Activated naive CD8-positive, alpha-beta T cell treated with anti-CD3 and anti-CD28 coated beads, Interleukin-2, amount 10 ng/mL, durations not matched to agents 7 days and 5 days (primary cell): ENCODE results near the gene PRAC2. TPM values are rescaled to one million over a fixed set of nuclear protein-coding genes. Genes with fewer than 3 reads are reported as not detected.

Experiments used
- ATAC-seq: fragments of 150-1000 bp; cut with Tn5 transposase; one replicate; pipeline ENCODE4 v1.10.0; 2021; ENCODE audit warnings: low read depth, moderate library complexity
- POLR2A ChIA-PET: fragments of 350-600 bp; sonication (Branson Sonifier 250); formaldehyde crosslinking; loops from one replicate; lab custom pipeline; 2021; ENCODE audit warnings: antibody characterized with exemption; lab: Charles Lee
- DNase-seq: peaks from one replicate; pipeline ENCODE4 v3.0.0; 2021
- H3K27ac Mint-ChIP-seq: one replicate; pipeline ENCODE4 v1.8.0; 2022; ENCODE audit warnings: mild to moderate bottlenecking, mixed read lengths
- H3K27me3 Mint-ChIP-seq: one replicate; pipeline ENCODE4 v1.8.0; 2022; ENCODE audit warnings: mild to moderate bottlenecking, moderate library complexity, mixed read lengths
- H3K36me3 Mint-ChIP-seq: one replicate; pipeline ENCODE4 v1.8.0; 2021; ENCODE audit warnings: mild to moderate bottlenecking, mixed read lengths
- H3K4me1 Mint-ChIP-seq: one replicate; pipeline ENCODE4 v1.8.0; 2021; ENCODE audit warnings: mixed read lengths
- H3K4me3 Mint-ChIP-seq: one replicate; pipeline ENCODE4 v1.8.0; 2022; ENCODE audit warnings: mild to moderate bottlenecking, moderate library complexity, mixed read lengths
- H3K9me3 Mint-ChIP-seq: one replicate; pipeline ENCODE4 v1.8.0; 2021; ENCODE audit warnings: mixed read lengths
- total RNA-seq, 2 experiments: library from RNA; stranded (reverse); gene quantifications; one replicate each; pipeline ENCODE4 v1.2.3, GENCODE V29; 2021

PRAC2 gene
- total RNA-seq, 2 experiments from 2014 or later = not detected

- ATAC-seq (no peak), DNase-seq (no peak)
- H3K27me3 Mint-ChIP-seq = peaks cover 96% of the 10 kb centered on the region
- no peak overlapping the region for H3K4me3 Mint-ChIP-seq
- peaks cover 2% of the 10 kb centered on the region for H3K9me3 Mint-ChIP-seq
- H3K4me1 Mint-ChIP-seq = peaks cover 9% of the 10 kb centered on the region
- H3K27ac Mint-ChIP-seq = no peak overlapping the region
- POLR2A ChIA-PET = interaction anchor here (1.2 kb wide), 1 partner anchor 31 kb away, joined by 3 read pairs; no protein-coding TSS in a partner anchor
- no peaks in the 10 kb centered on the region for H3K36me3 Mint-ChIP-seq
Observed at GRCh38 chr17:48748718-48749566, 26.0 kb downstream of the PRAC2 start.

- H3K27me3 Mint-ChIP-seq = peaks cover 96% of the 10 kb centered on the region
- no peak for ATAC-seq
- no peak overlapping the region for H3K4me3 Mint-ChIP-seq
- DNase-seq = no peak
- no peak overlapping the region for H3K27ac Mint-ChIP-seq
- peaks cover 9% of the 10 kb centered on the region for H3K4me1 Mint-ChIP-seq
- H3K36me3 Mint-ChIP-seq = no peaks in the 10 kb centered on the region
- peaks cover 2% of the 10 kb centered on the region for H3K9me3 Mint-ChIP-seq
- POLR2A ChIA-PET = no interaction called here
Observed at GRCh38 chr17:48749621-48750553, 26.9 kb downstream of the PRAC2 start.

GRCh38 chr17:48751172-48751571, 28.2 kb downstream of the PRAC2 start:
- H3K4me3 Mint-ChIP-seq = no peak overlapping the region
- peaks cover 9% of the 10 kb centered on the region for H3K4me1 Mint-ChIP-seq
- peaks cover 2% of the 10 kb centered on the region for H3K9me3 Mint-ChIP-seq
- DNase-seq (no peak), ATAC-seq (no peak)
- POLR2A ChIA-PET = interaction anchor here (1.2 kb wide), 1 partner anchor 34 kb away, joined by 3 read pairs; no protein-coding TSS in a partner anchor
- H3K27ac Mint-ChIP-seq = no peak overlapping the region
- peaks cover 97% of the 10 kb centered on the region for H3K27me3 Mint-ChIP-seq
- no peaks in the 10 kb centered on the region for H3K36me3 Mint-ChIP-seq

- ATAC-seq (no peak), DNase-seq (no peak)
- peaks cover 4% of the 10 kb centered on the region for H3K4me1 Mint-ChIP-seq
- no peaks in the 10 kb centered on the region for H3K36me3 Mint-ChIP-seq
- no peak overlapping the region for H3K4me3 Mint-ChIP-seq
- POLR2A ChIA-PET = interaction anchor here (1.2 kb wide), 1 partner anchor 35 kb away, joined by 3 read pairs; no protein-coding TSS in a partner anchor
- H3K27me3 Mint-ChIP-seq = peaks cover 95% of the 10 kb centered on the region
- H3K9me3 Mint-ChIP-seq = peaks cover 2% of the 10 kb centered on the region
- no peak overlapping the region for H3K27ac Mint-ChIP-seq
Observed at GRCh38 chr17:48751733-48752398, 28.9 kb downstream of the PRAC2 start.

- Mint-ChIP-seq H3K4me3 (no peak overlapping the region), H3K27ac (no peak overlapping the region), H3K9me3 (peaks cover 2% of the 10 kb centered on the region), H3K4me1 (peaks cover 4% of the 10 kb centered on the region), H3K36me3 (no peaks in the 10 kb centered on the region), H3K27me3 (peaks cover 92% of the 10 kb centered on the region)
- DNase-seq = no peak
- ATAC-seq = no peak
- POLR2A ChIA-PET = no interaction called here
Observed at GRCh38 chr17:48752399-48753288, 29.7 kb downstream of the PRAC2 start.

GRCh38 chr17:48753794-48754499, 31.0 kb downstream of the PRAC2 start:
- Mint-ChIP-seq H3K9me3 (peaks cover 2% of the 10 kb centered on the region), H3K27me3 (peaks cover 86% of the 10 kb centered on the region), H3K27ac (no peak overlapping the region), H3K4me3 (no peak overlapping the region), H3K36me3 (no peaks in the 10 kb centered on the region), H3K4me1 (peaks cover 4% of the 10 kb centered on the region)
- DNase-seq (no peak), ATAC-seq (no peak)
- POLR2A ChIA-PET = no interaction called here

- no peaks in the 10 kb centered on the region for H3K9me3 Mint-ChIP-seq
- ATAC-seq (no peak), DNase-seq (no peak)
- POLR2A ChIA-PET = no interaction called here
- peaks cover 4% of the 10 kb centered on the region for H3K4me1 Mint-ChIP-seq
- H3K27ac Mint-ChIP-seq = no peak overlapping the region
- H3K27me3 Mint-ChIP-seq = peaks cover 86% of the 10 kb centered on the region
- H3K36me3 Mint-ChIP-seq = no peaks in the 10 kb centered on the region
- no peak overlapping the region for H3K4me3 Mint-ChIP-seq
Observed at GRCh38 chr17:48754500-48755261, 31.7 kb downstream of the PRAC2 start.

- peaks cover 83% of the 10 kb centered on the region for H3K27me3 Mint-ChIP-seq
- no peak overlapping the region for H3K4me3 Mint-ChIP-seq
- no peaks in the 10 kb centered on the region for H3K36me3 Mint-ChIP-seq
- DNase-seq (no peak), ATAC-seq (no peak)
- no peak overlapping the region for H3K27ac Mint-ChIP-seq
- POLR2A ChIA-PET = no interaction called here
- peaks cover 4% of the 10 kb centered on the region for H3K4me1 Mint-ChIP-seq
- no peaks in the 10 kb centered on the region for H3K9me3 Mint-ChIP-seq
Observed at GRCh38 chr17:48755356-48755755, 32.4 kb downstream of the PRAC2 start.

- Mint-ChIP-seq H3K27me3 (peaks cover 76% of the 10 kb centered on the region), H3K9me3 (no peaks in the 10 kb centered on the region), H3K4me3 (no peak overlapping the region), H3K27ac (no peak overlapping the region), H3K36me3 (no peaks in the 10 kb centered on the region), H3K4me1 (peaks cover 4% of the 10 kb centered on the region)
- POLR2A ChIA-PET = no interaction called here
- no peak for DNase-seq
- no peak for ATAC-seq
Observed at GRCh38 chr17:48756830-48757251, 33.9 kb downstream of the PRAC2 start.

GRCh38 chr17:48757524-48757961, 34.6 kb downstream of the PRAC2 start:
- peaks cover 4% of the 10 kb centered on the region for H3K4me1 Mint-ChIP-seq
- POLR2A ChIA-PET = no interaction called here
- H3K4me3 Mint-ChIP-seq = no peak overlapping the region
- no peak overlapping the region for H3K27ac Mint-ChIP-seq
- H3K27me3 Mint-ChIP-seq = peaks cover 73% of the 10 kb centered on the region
- ATAC-seq (no peak), DNase-seq (no peak)
- no peaks in the 10 kb centered on the region for H3K36me3 Mint-ChIP-seq
- no peaks in the 10 kb centered on the region for H3K9me3 Mint-ChIP-seq

- DNase-seq (no peak), ATAC-seq (no peak)
- H3K9me3 Mint-ChIP-seq = no peaks in the 10 kb centered on the region
- no peaks in the 10 kb centered on the region for H3K36me3 Mint-ChIP-seq
- peaks cover 66% of the 10 kb centered on the region for H3K27me3 Mint-ChIP-seq
- H3K4me1 Mint-ChIP-seq = no peaks in the 10 kb centered on the region
- H3K27ac Mint-ChIP-seq = no peak overlapping the region
- no peak overlapping the region for H3K4me3 Mint-ChIP-seq
- POLR2A ChIA-PET = no interaction called here
Observed at GRCh38 chr17:48759288-48759687, 36.3 kb downstream of the PRAC2 start.
